Right ventricle myocardium superior (tissue), 1 donor: Measurements from ENCODE around the gene BRD3OS. TPM values are rescaled to one million over a fixed set of nuclear protein-coding genes. Genes with fewer than 3 reads are reported as not detected.

ENCODE experiments used
- ATAC-seq: fragments of 200-7000 bp; cut with Tn5 transposase; one replicate; pipeline ENCODE4 v1.9.1; 2020; ENCODE audit warnings: mild to moderate bottlenecking; ENCODE audit not compliant: poor library complexity
- DNase-seq: peaks from one replicate; pipeline ENCODE4 v3.0.0-alpha.2; 2020
- intact Hi-C: fragments of 100-400 bp; cut with DNase I; formaldehyde crosslinking; loops from one replicate; pipeline ENCODE4 v1.11.2; 2022
- long read RNA-seq: library from polyadenylated mRNA; unstranded; transcript quantifications from one replicate; pipeline ENCODE4 v2.0.0, GENCODE V29; 2021
- total RNA-seq: library from RNA; stranded (reverse); fragmentation: NEBNext Ultra II Directional; extraction: Animal tissue kit (Norgen Biotek cat#: 25700); gene quantifications from one replicate; pipeline ENCODE4 v1.2.1, GENCODE V29; 2021
- donor health status: DM: no; HTN: yes; CAD: no; lungs with severe emphysema.

Gene BRD3OS
- 4.9 TPM for total RNA-seq
- long read RNA-seq, full-length matches to known transcripts, result 12 of 19 reads
- long read RNA-seq, partial matches to known transcripts, result 0 of 19 reads
- long read RNA-seq, other reads (novel, unspliced or antisense), result 7 of 19 reads

- peak; percentile 96 for ATAC-seq
- intact Hi-C loops, result no loop called here
These were observed at the start of gene BRD3OS for GRCh38 chr9:134024828-134025605. Gene BRD3OS (plus strand): TSS chr9:134025481. CDS start chr9:134026748, 1,267 bp downstream.

GRCh38 chr9:133975511-133975910, 49.8 kb upstream of the BRD3OS start:
- ATAC-seq (no peak), DNase-seq (no peak)
- intact Hi-C loops, result no loop called here

More at GRCh38 chr9:134024828-134025605, at the start of gene BRD3OS:
- DNase-seq, result peak; percentile 98

GRCh38 chr9:133976191-133976861, 49.0 kb upstream of the BRD3OS start:
- DNase-seq, result no peak
- ATAC-seq, result no peak

GRCh38 chr9:133976887-133977286, 48.4 kb upstream of the BRD3OS start:
- DNase-seq, result no peak

More at GRCh38 chr9:133976191-133976861, 49.0 kb upstream of the BRD3OS start:
- intact Hi-C loops, result no loop called here

GRCh38 chr9:133977421-133978201, 47.7 kb upstream of the BRD3OS start:
- DNase-seq (no peak), ATAC-seq (no peak)
- intact Hi-C loops, result no loop called here

More at GRCh38 chr9:133976887-133977286, 48.4 kb upstream of the BRD3OS start:
- ATAC-seq, result no peak
- intact Hi-C loops, result no loop called here

GRCh38 chr9:133978226-133978898, 46.9 kb upstream of the BRD3OS start:
- ATAC-seq, result no peak
- DNase-seq, result no peak
- intact Hi-C loops, result no loop called here

- no peak for ATAC-seq
- intact Hi-C loops, result no loop called here
- no peak for DNase-seq
These were observed 46.4 kb upstream of the BRD3OS start for GRCh38 chr9:133978899-133979272.

GRCh38 chr9:133979273-133979920, 45.9 kb upstream of the BRD3OS start:
- ATAC-seq (peak; percentile 73), DNase-seq (peak; percentile 75)
- intact Hi-C loops, result no loop called here

GRCh38 chr9:133979921-133980863, 45.1 kb upstream of the BRD3OS start:
- ATAC-seq (no peak), DNase-seq (no peak)
- intact Hi-C loops, result no loop called here

GRCh38 chr9:133980864-133981588, 44.3 kb upstream of the BRD3OS start:
- intact Hi-C loops, result no loop called here
- no peak for ATAC-seq
- no peak for DNase-seq

GRCh38 chr9:133981589-133981957, 43.7 kb upstream of the BRD3OS start:
- no peak for DNase-seq
- intact Hi-C loops, result no loop called here
- no peak for ATAC-seq

- intact Hi-C loops, result no loop called here
- ATAC-seq, result no peak
- no peak for DNase-seq
These were observed 43.2 kb upstream of the BRD3OS start for GRCh38 chr9:133981958-133982681.

- intact Hi-C loops, result no loop called here
- DNase-seq (no peak), ATAC-seq (no peak)
These were observed 42.1 kb upstream of the BRD3OS start for GRCh38 chr9:133982971-133983720.

- ATAC-seq, result no peak
- intact Hi-C loops, result no loop called here
- DNase-seq, result peak; percentile 2
These were observed 39.2 kb upstream of the BRD3OS start for GRCh38 chr9:133986061-133986460.

- intact Hi-C loops, result no loop called here
- ATAC-seq (no peak), DNase-seq (no peak)
These were observed 38.4 kb upstream of the BRD3OS start for GRCh38 chr9:133986774-133987445.
